Vagina (tissue), 2 donors: ENCODE data around the gene PTTG1. TPM values are rescaled to one million over a fixed set of nuclear protein-coding genes. Genes with fewer than 3 reads are reported as not detected.

ENCODE experiments used
- DNase-seq, 2 donors: peaks; one replicate each; pipeline ENCODE4 v3.0.0-alpha.2; 2017; ENCODE audit errors: extremely low spot score in 2 of 2
- H3K27ac ChIP-seq: fragments of 200-600 bp; sonication (generic); one replicate; pipeline ENCODE4 v1.5.1; 2019
- H3K27me3 ChIP-seq: fragments of 200-600 bp; sonication (generic); one replicate; pipeline ENCODE4 v1.5.1; 2019
- H3K36me3 ChIP-seq, 2 donors: fragments of 200-600 bp; sonication (generic); one replicate each; pipeline ENCODE4 v1.5.1; 2017 to 2019
- H3K4me1 ChIP-seq: fragments of 200-600 bp; sonication (generic); one replicate; pipeline ENCODE4 v1.5.1; 2019
- H3K4me3 ChIP-seq, 2 donors: fragments of 200-600 bp; sonication (generic); 1 replicate in 1 of 2; 2 replicates in 1 of 2; pipeline ENCODE4 v1.5.1; 2016 to 2019
- H3K9me3 ChIP-seq: fragments of 200-600 bp; sonication (generic); one replicate; pipeline ENCODE4 v1.5.1; 2019
- POLR2A ChIP-seq, 2 donors: fragments of 450-650 bp; IDR thresholded peaks; one replicate each; pipeline ENCODE4 v1.6.1; 2017; ENCODE audit warnings: antibody characterized with exemption in 2 of 2, mild to moderate bottlenecking in 2 of 2, moderate library complexity in 2 of 2
- POLR2AphosphoS5 ChIP-seq, 2 donors: sonication (generic); formaldehyde crosslinking; IDR thresholded peaks; one replicate each; pipeline ENCODE4 v1.9.0; 2017; ENCODE audit warnings: antibody characterized with exemption in 2 of 2, mild to moderate bottlenecking in 2 of 2, low read depth in 1 of 2; ENCODE audit not compliant: insufficient read depth in 1 of 2
- intact Hi-C: fragments of 100-400 bp; cut with DNase I; formaldehyde crosslinking; loops from one replicate; pipeline ENCODE4 v1.15.1; 2023
- total RNA-seq: library from RNA; depleted of rRNA; stranded (reverse); fragments of >200 nt; gene quantifications from one replicate; pipeline ENCODE4 v1.2.3, GENCODE V29; 2016
- TF ChIP-seq, protein P1 (sequence below), 3 experiments: fragments of 450-650 bp in 2 of 3; fragments of 200-600 bp in 1 of 3; sonication (generic) in 1 of 3; IDR thresholded peaks; one replicate each; pipeline ENCODE4 v1.5.1; 2017 to 2019; ENCODE audit warnings: antibody characterized with exemption in 3 of 3, mild to moderate bottlenecking in 2 of 3, moderate library complexity in 2 of 3

Gene PTTG1
- total RNA-seq, 1 donor from 2014 or later = 89.1 TPM

GRCh38 chr5:160385496-160385895, 36.2 kb upstream of the PTTG1 start:
- TF ChIP-seq POLR2A (IDR thresholded peaks at IDR 0.05) (no peak), POLR2AphosphoS5 (IDR thresholded peaks at IDR 0.05; ENCODE audit: insufficient read depth in 1 of 2, low read depth in 1 of 2) (no peak)
- TF ChIP-seq, protein P1, sequence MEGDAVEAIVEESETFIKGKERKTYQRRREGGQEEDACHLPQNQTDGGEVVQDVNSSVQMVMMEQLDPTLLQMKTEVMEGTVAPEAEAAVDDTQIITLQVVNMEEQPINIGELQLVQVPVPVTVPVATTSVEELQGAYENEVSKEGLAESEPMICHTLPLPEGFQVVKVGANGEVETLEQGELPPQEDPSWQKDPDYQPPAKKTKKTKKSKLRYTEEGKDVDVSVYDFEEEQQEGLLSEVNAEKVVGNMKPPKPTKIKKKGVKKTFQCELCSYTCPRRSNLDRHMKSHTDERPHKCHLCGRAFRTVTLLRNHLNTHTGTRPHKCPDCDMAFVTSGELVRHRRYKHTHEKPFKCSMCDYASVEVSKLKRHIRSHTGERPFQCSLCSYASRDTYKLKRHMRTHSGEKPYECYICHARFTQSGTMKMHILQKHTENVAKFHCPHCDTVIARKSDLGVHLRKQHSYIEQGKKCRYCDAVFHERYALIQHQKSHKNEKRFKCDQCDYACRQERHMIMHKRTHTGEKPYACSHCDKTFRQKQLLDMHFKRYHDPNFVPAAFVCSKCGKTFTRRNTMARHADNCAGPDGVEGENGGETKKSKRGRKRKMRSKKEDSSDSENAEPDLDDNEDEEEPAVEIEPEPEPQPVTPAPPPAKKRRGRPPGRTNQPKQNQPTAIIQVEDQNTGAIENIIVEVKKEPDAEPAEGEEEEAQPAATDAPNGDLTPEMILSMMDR (IDR thresholded peaks at IDR 0.05) = no peak
- no peaks in the 10 kb centered on the region for H3K27me3 ChIP-seq
- no peak for DNase-seq

DNA sequence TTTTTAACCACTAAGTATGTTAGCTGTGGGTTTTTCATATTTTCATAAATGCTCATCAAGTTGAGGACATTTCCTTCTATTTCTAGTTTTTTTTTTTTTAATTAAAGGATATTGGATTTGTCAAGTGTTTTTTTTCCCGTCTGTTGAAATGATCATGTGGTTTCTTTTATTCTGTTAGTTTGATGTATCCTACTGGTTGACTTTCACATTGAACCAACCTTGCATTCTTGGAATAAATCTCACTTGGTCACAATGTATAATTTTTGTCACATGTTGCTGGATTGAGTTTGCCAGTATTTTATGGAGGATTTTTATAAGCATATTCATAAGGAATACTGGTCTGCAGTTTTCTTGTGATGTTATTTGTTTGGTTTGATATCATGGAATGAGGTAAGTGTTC, 34.2 kb upstream of the PTTG1 start:
- DNase-seq = no peak
- Histone ChIP-seq H3K27ac (no peak overlapping the region), H3K9me3 (no peaks in the 10 kb centered on the region), H3K27me3 (no peaks in the 10 kb centered on the region), H3K4me1 (no peaks in the 10 kb centered on the region), H3K36me3 (no peaks in the 10 kb centered on the region), H3K4me3 (no peak overlapping the region)
- TF ChIP-seq, protein P1 (IDR thresholded peaks at IDR 0.05) = no peak
- TF ChIP-seq POLR2AphosphoS5 (IDR thresholded peaks at IDR 0.05; ENCODE audit: insufficient read depth in 1 of 2, low read depth in 1 of 2) (no peak), POLR2A (IDR thresholded peaks at IDR 0.05) (no peak)
- intact Hi-C loops = loop anchor here (10.0 kb wide), 2 partner anchors 193 to 363 kb away; no protein-coding TSS in a partner anchor

More at GRCh38 chr5:160385496-160385895, 36.2 kb upstream of the PTTG1 start:
- no peaks in the 10 kb centered on the region for H3K36me3 ChIP-seq
- no peak overlapping the region for H3K27ac ChIP-seq
- intact Hi-C loops = loop anchor here (10.0 kb wide), 2 partner anchors 191 to 361 kb away; no protein-coding TSS in a partner anchor
- no peak overlapping the region for H3K4me3 ChIP-seq
- H3K9me3 ChIP-seq = no peaks in the 10 kb centered on the region
- no peaks in the 10 kb centered on the region for H3K4me1 ChIP-seq

DNA sequence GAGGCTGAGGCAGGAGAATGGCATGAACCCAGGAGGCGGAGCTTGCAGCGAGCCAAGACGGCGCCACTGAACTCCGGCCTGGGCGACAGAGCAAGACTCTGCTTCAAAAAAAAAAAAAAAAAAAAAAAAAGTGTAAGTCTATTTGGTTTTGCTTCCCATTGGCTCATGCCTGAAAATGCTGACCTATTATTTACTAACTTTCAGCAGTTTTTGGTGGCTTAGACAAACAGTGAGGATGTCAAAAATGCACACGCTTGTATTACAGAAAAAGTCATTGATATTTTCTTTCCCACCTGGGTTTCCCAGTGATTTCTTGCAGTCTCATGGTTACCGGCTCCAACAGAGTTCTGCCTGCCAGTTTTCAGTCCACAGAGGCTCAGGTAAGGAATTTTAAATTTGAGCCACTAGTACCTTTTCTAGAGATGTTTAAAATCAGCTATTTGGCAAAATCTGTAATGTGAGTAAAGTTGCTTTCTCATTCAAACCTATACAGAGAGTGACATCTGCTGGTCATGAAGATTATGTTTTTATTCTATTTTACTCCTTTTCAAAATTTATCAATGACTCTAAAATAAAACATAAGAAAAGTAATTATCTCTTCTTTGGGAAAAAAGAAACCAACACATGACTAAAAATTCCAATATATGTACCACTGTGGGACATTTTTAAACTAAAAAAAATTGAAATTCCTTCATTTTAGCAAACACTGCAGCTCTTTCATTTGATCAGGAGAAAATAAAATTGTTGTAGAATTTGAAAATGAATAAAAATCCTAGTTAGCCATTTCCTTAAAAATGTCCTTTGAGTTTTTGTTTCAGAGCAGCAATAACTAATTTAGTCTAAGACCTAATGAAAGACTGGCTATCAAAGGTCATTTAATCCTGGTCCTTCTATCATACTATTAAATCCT, 30.6 kb upstream of the PTTG1 start:
- Histone ChIP-seq H3K27ac (no peak overlapping the region), H3K4me3 (no peak overlapping the region), H3K27me3 (no peaks in the 10 kb centered on the region), H3K36me3 (no peaks in the 10 kb centered on the region), H3K4me1 (no peaks in the 10 kb centered on the region), H3K9me3 (no peaks in the 10 kb centered on the region)
- TF ChIP-seq, protein P1 (IDR thresholded peaks at IDR 0.05) = peak in 2 of 3 experiments; percentile 30 to 47
- TF ChIP-seq POLR2A (IDR thresholded peaks at IDR 0.05) = no peak
- intact Hi-C loops = loop anchor here (10.0 kb wide), 1 partner anchor 276 kb away; the partner anchor contains the start of gene PWWP2A
- no peak for DNase-seq

GRCh38 chr5:160395111-160395510, 26.5 kb upstream of the PTTG1 start:
- H3K27me3 ChIP-seq = no peaks in the 10 kb centered on the region
- no peak overlapping the region for H3K4me3 ChIP-seq
- TF ChIP-seq POLR2AphosphoS5 (IDR thresholded peaks at IDR 0.05; ENCODE audit: insufficient read depth in 1 of 2, low read depth in 1 of 2) (no peak), POLR2A (IDR thresholded peaks at IDR 0.05) (no peak)
- TF ChIP-seq, protein P1 (IDR thresholded peaks at IDR 0.05) = no peak
- no peaks in the 10 kb centered on the region for H3K36me3 ChIP-seq
- no peak for DNase-seq
- intact Hi-C loops = loop anchor here (10.0 kb wide), 1 partner anchor 280 kb away; the partner anchor contains the start of gene PWWP2A
- H3K9me3 ChIP-seq = no peaks in the 10 kb centered on the region
- H3K27ac ChIP-seq = no peak overlapping the region
- peaks cover 21% of the 10 kb centered on the region for H3K4me1 ChIP-seq

DNA sequence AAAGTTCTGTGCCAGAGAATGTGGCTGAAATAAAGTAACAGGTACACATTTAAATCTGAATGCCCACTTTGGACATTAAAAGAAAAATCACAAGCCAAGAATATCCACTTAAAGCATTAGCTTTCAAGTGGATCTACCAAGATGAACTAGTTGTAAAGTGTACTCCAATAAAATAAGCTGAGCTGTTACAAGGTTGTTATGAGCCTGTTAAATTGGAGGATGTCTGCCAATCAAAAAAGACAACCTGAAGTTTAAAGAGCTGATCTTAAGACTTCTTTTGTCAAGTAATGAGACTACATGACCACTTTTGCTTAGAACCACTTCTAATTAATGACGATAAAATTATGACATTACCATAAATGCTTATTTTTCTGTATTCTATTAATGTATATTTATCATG, 24.2 kb upstream of the PTTG1 start:
- H3K9me3 ChIP-seq = no peaks in the 10 kb centered on the region
- intact Hi-C loops = loop anchor here (10.0 kb wide), 1 partner anchor 283 kb away; the partner anchor contains the start of gene PWWP2A
- no peak overlapping the region for H3K27ac ChIP-seq
- no peaks in the 10 kb centered on the region for H3K27me3 ChIP-seq
- DNase-seq = no peak
- TF ChIP-seq, protein P1 (IDR thresholded peaks at IDR 0.05) = no peak
- TF ChIP-seq POLR2AphosphoS5 (IDR thresholded peaks at IDR 0.05; ENCODE audit: insufficient read depth in 1 of 2, low read depth in 1 of 2) = no peak
- TF ChIP-seq POLR2A (IDR thresholded peaks at IDR 0.05) = no peak
- H3K36me3 ChIP-seq = peaks cover 0 to 4% of the 10 kb centered on the region in 2 donors
- H3K4me3 ChIP-seq = no peak overlapping the region
- peaks cover 21% of the 10 kb centered on the region for H3K4me1 ChIP-seq
